Tibial nerve (tissue), 4 donors: ENCODE results near the gene SDCCAG8.

Experiments used
- EP300 ChIP-seq, 2 donors: sonication (generic); formaldehyde crosslinking; IDR thresholded peaks; one replicate each; pipeline ENCODE4 v1.6.1; 2017; ENCODE audit warnings: antibody characterized with exemption in 2 of 2, mild to moderate bottlenecking in 1 of 2
- POLR2A ChIP-seq, 2 donors: fragments of 450-650 bp; IDR thresholded peaks; one replicate each; pipeline ENCODE4 v1.6.1; 2017; ENCODE audit warnings: antibody characterized with exemption in 2 of 2, mild to moderate bottlenecking in 2 of 2, moderate library complexity in 2 of 2
- TF ChIP-seq, protein P1 (sequence below), 5 experiments: fragments of 200-600 bp in 3 of 5; fragments of 450-650 bp in 2 of 5; sonication (generic) in 3 of 5; IDR thresholded peaks; one replicate each; pipeline ENCODE4 v1.5.1; 2016 to 2019; ENCODE audit warnings: antibody characterized with exemption in 5 of 5, mild to moderate bottlenecking in 3 of 5, moderate library complexity in 2 of 5

- TF ChIP-seq EP300 (IDR thresholded peaks at IDR 0.05) (no peak), POLR2A (IDR thresholded peaks at IDR 0.05) (no peak)
- TF ChIP-seq, protein P1, sequence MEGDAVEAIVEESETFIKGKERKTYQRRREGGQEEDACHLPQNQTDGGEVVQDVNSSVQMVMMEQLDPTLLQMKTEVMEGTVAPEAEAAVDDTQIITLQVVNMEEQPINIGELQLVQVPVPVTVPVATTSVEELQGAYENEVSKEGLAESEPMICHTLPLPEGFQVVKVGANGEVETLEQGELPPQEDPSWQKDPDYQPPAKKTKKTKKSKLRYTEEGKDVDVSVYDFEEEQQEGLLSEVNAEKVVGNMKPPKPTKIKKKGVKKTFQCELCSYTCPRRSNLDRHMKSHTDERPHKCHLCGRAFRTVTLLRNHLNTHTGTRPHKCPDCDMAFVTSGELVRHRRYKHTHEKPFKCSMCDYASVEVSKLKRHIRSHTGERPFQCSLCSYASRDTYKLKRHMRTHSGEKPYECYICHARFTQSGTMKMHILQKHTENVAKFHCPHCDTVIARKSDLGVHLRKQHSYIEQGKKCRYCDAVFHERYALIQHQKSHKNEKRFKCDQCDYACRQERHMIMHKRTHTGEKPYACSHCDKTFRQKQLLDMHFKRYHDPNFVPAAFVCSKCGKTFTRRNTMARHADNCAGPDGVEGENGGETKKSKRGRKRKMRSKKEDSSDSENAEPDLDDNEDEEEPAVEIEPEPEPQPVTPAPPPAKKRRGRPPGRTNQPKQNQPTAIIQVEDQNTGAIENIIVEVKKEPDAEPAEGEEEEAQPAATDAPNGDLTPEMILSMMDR (IDR thresholded peaks at IDR 0.05): no peak
Observed at GRCh38 chr1:243542739-243543415, 287.0 kb downstream of the SDCCAG8 start.
